PFSK-1 (cell line): Measurements from ENCODE around the gene CCDC170.

Experiments used
- FOXP2 ChIP-seq: optimal IDR thresholded peaks from 2 replicates; pipeline ENCODE3; 2011; ENCODE audit warnings: borderline replicate concordance, control low read depth, inconsistent platforms; ENCODE audit not compliant: insufficient read depth; ENCODE audit errors: extremely low read length, extremely low read depth
- POLR2AphosphoS5 ChIP-seq: IDR thresholded peaks from 2 replicates; pipeline ENCODE4 v1.6.1; 2012; ENCODE audit warnings: low read depth, mild to moderate bottlenecking, control low read depth, low read length, moderate library complexity
- REST ChIP-seq, 2 experiments: IDR thresholded peaks; 2 replicates each; pipeline versions ENCODE4 v1.6.1 to v1.8.0; 2011 to 2012; ENCODE audit warnings: low read depth in 2 of 2, low read length in 2 of 2, control low read depth in 1 of 2, inconsistent platforms in 1 of 2, mild to moderate bottlenecking in 1 of 2, moderate library complexity in 1 of 2; ENCODE audit not compliant: insufficient read depth in 1 of 2
- SIN3A ChIP-seq: IDR thresholded peaks from 2 replicates; pipeline ENCODE4 v1.6.1; 2012; ENCODE audit warnings: mild to moderate bottlenecking, low read length, moderate library complexity, borderline replicate concordance; ENCODE audit not compliant: insufficient read depth
- TAF1 ChIP-seq: IDR thresholded peaks from 2 replicates; pipeline ENCODE4 v1.6.1; 2012; ENCODE audit warnings: low read length, control low read depth, borderline replicate concordance; ENCODE audit not compliant: insufficient read depth

The CCDC170 gene

GRCh38 chr6:151652325-151652724, 158.5 kb downstream of the CCDC170 start:
- TF ChIP-seq FOXP2, result no peak
- no peak for TF ChIP-seq POLR2AphosphoS5
- no peak for TF ChIP-seq REST (IDR thresholded peaks at IDR 0.05; ENCODE audit: insufficient read depth in 1 of 2, low read depth in 2 of 2, low read length in 2 of 2)
- TF ChIP-seq SIN3A, result no peak
- TF ChIP-seq TAF1, result no peak

GRCh38 chr6:151655099-151655498, 161.3 kb downstream of the CCDC170 start:
- TF ChIP-seq SIN3A (no peak), POLR2AphosphoS5 (no peak), FOXP2 (no peak), TAF1 (no peak), REST (IDR thresholded peaks at IDR 0.05; ENCODE audit: insufficient read depth in 1 of 2, low read depth in 2 of 2, low read length in 2 of 2) (no peak)

GRCh38 chr6:151656392-151656791, 162.6 kb downstream of the CCDC170 start:
- TF ChIP-seq TAF1 (no peak), POLR2AphosphoS5 (no peak), REST (IDR thresholded peaks at IDR 0.05; ENCODE audit: insufficient read depth in 1 of 2, low read depth in 2 of 2, low read length in 2 of 2) (no peak), FOXP2 (no peak), SIN3A (no peak)

- TF ChIP-seq POLR2AphosphoS5 (no peak), FOXP2 (no peak), SIN3A (no peak), TAF1 (no peak), REST (IDR thresholded peaks at IDR 0.05; ENCODE audit: insufficient read depth in 1 of 2, low read depth in 2 of 2, low read length in 2 of 2) (no peak)
These were observed 164.3 kb downstream of the CCDC170 start for GRCh38 chr6:151658091-151658490.

- TF ChIP-seq FOXP2, result no peak
These were observed 165.4 kb downstream of the CCDC170 start for GRCh38 chr6:151659212-151659611.

- TF ChIP-seq FOXP2 (no peak), POLR2AphosphoS5 (no peak)
These were observed 167.7 kb downstream of the CCDC170 start for GRCh38 chr6:151661509-151661908.
